GM12878 (cell line): Measurements from ENCODE around the gene CRTC3. TPM values are rescaled to one million over a fixed set of nuclear protein-coding genes. Genes with fewer than 3 reads are reported as not detected.

Source experiments
- ATAC-seq: fragments of 200-7000 bp; cut with Tn5 transposase; 3 replicates; pipeline ENCODE4 v1.9.1; 2020; ENCODE audit warnings: mild to moderate bottlenecking, moderate library complexity
- BruUV-seq: library from RNA; stranded (reverse); fragments of 400-500 nt; replicated peaks from 2 replicates; lab custom pipeline; 2021; lab: Mats Ljungman, UMichigan
- CTCF ChIA-PET: fragments of 300-600 bp; sonication (Branson Sonifier 250); formaldehyde crosslinking; extraction: SDS; loops from one replicate; lab custom pipeline; 2021; ENCODE audit warnings: inconsistent platforms; lab: Yijun Ruan, JAX
- POLR2A ChIA-PET: fragments of 350-600 bp; formaldehyde crosslinking; extraction: SDS; loops from one replicate; lab custom pipeline; 2021; ENCODE audit warnings: inconsistent platforms; lab: Charles Lee
- RAD21 ChIA-PET: fragments of 300-600 bp; sonication (Branson Sonifier 250); formaldehyde crosslinking; loops from one replicate; lab custom pipeline; 2023; ENCODE audit warnings: antibody characterized with exemption; ENCODE audit not compliant: unreplicated experiment; lab: Charles Lee
- SMC1A ChIA-PET: fragments of 300-600 bp; sonication (Branson Sonifier 250); formaldehyde crosslinking; loops from one replicate; lab custom pipeline; 2023; ENCODE audit not compliant: unreplicated experiment, uncharacterized antibody; lab: Charles Lee
- DNase-seq: peaks from one replicate; pipeline ENCODE4 v3.0.0-alpha.2; 2011; ENCODE audit warnings: low read depth, low spot score
- FAIRE-seq: peaks from 3 replicates; lab custom pipeline; 2011; peaks lifted over from hg19 to GRCh38; lab: Jason Lieb, UNC
- H2AFZ ChIP-seq: 2 replicates; pipeline ENCODE4 v1.6.0; 2011; ENCODE audit warnings: low read depth, low read length, control low read depth; ENCODE audit not compliant: control insufficient read depth
- H3K27ac ChIP-seq: 2 replicates; pipeline ENCODE4 v1.5.1; 2011; ENCODE audit warnings: control low read depth; ENCODE audit not compliant: control insufficient read depth, insufficient read depth
- H3K27me3 ChIP-seq, 2 experiments: replicated peaks in 1 of 2; 2 replicates each; pipeline versions ENCODE4 v1.6.0 to v1.6.1; 2011; ENCODE audit warnings: low read length in 1 of 2; ENCODE audit not compliant: control insufficient read depth in 2 of 2, insufficient read depth in 2 of 2
- H3K36me3 ChIP-seq, 2 experiments: 2 replicates each; pipeline ENCODE4 v1.5.1; 2011; ENCODE audit warnings: low read length in 1 of 2; ENCODE audit not compliant: control insufficient read depth in 2 of 2, insufficient read depth in 2 of 2
- H3K4me1 ChIP-seq: 2 replicates; pipeline ENCODE4 v1.6.1; 2011; ENCODE audit warnings: mild to moderate bottlenecking, low read length, moderate library complexity, mixed read lengths; ENCODE audit not compliant: control insufficient read depth, insufficient read depth
- H3K4me2 ChIP-seq: 2 replicates; pipeline ENCODE4 v1.6.0; 2011; ENCODE audit warnings: control low read depth; ENCODE audit not compliant: control insufficient read depth, insufficient read depth
- H3K4me3 ChIP-seq: fragments of 200-600 bp; sonication (generic); 2 replicates; pipeline ENCODE4 v1.5.1; 2016
- H3K79me2 ChIP-seq: 2 replicates; pipeline ENCODE4 v1.6.0; 2011; ENCODE audit warnings: low read length; ENCODE audit not compliant: control insufficient read depth, insufficient read depth
- H3K9ac ChIP-seq: 2 replicates; pipeline ENCODE4 v1.8.0; 2011; ENCODE audit warnings: low read length, control low read depth, mixed read lengths; ENCODE audit not compliant: control insufficient read depth, insufficient read depth
- H3K9me3 ChIP-seq: replicated peaks from 3 replicates; pipeline ENCODE4 v1.5.1; 2011; ENCODE audit warnings: mild to moderate bottlenecking, low read length; ENCODE audit not compliant: control insufficient read depth, insufficient read depth
- H4K20me1 ChIP-seq: 2 replicates; pipeline ENCODE4 v1.6.0; 2011; ENCODE audit not compliant: control insufficient read depth, insufficient read depth
- ATF3 ChIP-seq: IDR thresholded peaks from 2 replicates; pipeline ENCODE4 v1.6.1; 2011; ENCODE audit warnings: low read depth, mild to moderate bottlenecking, low read length, moderate library complexity, borderline replicate concordance; ENCODE audit errors: extremely low read depth
- CREM ChIP-seq: IDR thresholded peaks from 2 replicates; pipeline ENCODE4 v1.6.1; 2014; ENCODE audit warnings: antibody characterized with exemption, low read depth
- FOXM1 ChIP-seq: IDR thresholded peaks from 2 replicates; pipeline ENCODE4 v1.6.1; 2012; ENCODE audit warnings: low read depth, mild to moderate bottlenecking, inconsistent platforms, low read length, moderate library complexity
- IKZF1 ChIP-seq: fragments of 450-650 bp; conservative IDR thresholded peaks from 2 replicates; pipeline ENCODE4 v1.6.1; 2017; ENCODE audit warnings: antibody characterized with exemption, mild to moderate bottlenecking
- MTA2 ChIP-seq: fragments of 450-650 bp; IDR thresholded peaks from 2 replicates; pipeline ENCODE4 v1.6.1; 2016; ENCODE audit warnings: low read depth, mild to moderate bottlenecking, moderate library complexity
- NBN ChIP-seq: fragments of 450-650 bp; IDR thresholded peaks from 2 replicates; pipeline ENCODE4 v1.6.1; 2016
- NFIC ChIP-seq: IDR thresholded peaks from 2 replicates; pipeline ENCODE4 v1.6.1; 2012; ENCODE audit warnings: low read depth, mild to moderate bottlenecking, inconsistent platforms, low read length, moderate library complexity
- NFYB ChIP-seq: IDR thresholded peaks from 2 replicates; pipeline ENCODE4 v1.6.1; 2011; ENCODE audit warnings: low read depth, mild to moderate bottlenecking, low read length, improper control_type of control experiment, moderate library complexity; ENCODE audit not compliant: insufficient read depth
- NR2C1 ChIP-seq: fragments of 450-650 bp; IDR thresholded peaks from 2 replicates; pipeline ENCODE4 v1.6.1; 2017; ENCODE audit warnings: antibody characterized with exemption, mild to moderate bottlenecking, moderate library complexity
- RAD21 ChIP-seq: IDR thresholded peaks from 2 replicates; pipeline ENCODE4 v1.6.1; 2011; ENCODE audit warnings: mild to moderate bottlenecking, low read depth, low read length, moderate library complexity; ENCODE audit not compliant: insufficient read depth
- RB1 ChIP-seq: fragments of 450-650 bp; formaldehyde crosslinking; IDR thresholded peaks from 2 replicates; pipeline ENCODE4 v1.6.1; 2017; ENCODE audit warnings: mild to moderate bottlenecking, borderline replicate concordance
- YY1 ChIP-seq: IDR thresholded peaks from 2 replicates; pipeline ENCODE4 v1.6.1; 2011; ENCODE audit warnings: low read depth, mild to moderate bottlenecking, low read length
- ZSCAN29 ChIP-seq: fragments of 450-650 bp; IDR thresholded peaks from 2 replicates; pipeline ENCODE4 v1.6.1; 2017; ENCODE audit warnings: mild to moderate bottlenecking, moderate library complexity
- WGBS: methylation state at CpG from one replicate; pipeline ENCODE4 v1.1.6; 2016; ENCODE audit warnings: low lambda C conversion rate; ENCODE audit not compliant: insufficient replicate concordance, insufficient coverage; ENCODE audit errors: missing lambda C conversion rate; 5-methylcytosine and 5-hydroxymethylcytosine counted together
- in situ Hi-C: fragments of 300-500 bp; cut with MboI; formaldehyde crosslinking; loops from 9 replicates; pipeline ENCODE4 v1.14.3; 2018; ENCODE audit warnings: mixed read lengths
- intact Hi-C: fragments of 100-400 bp; cut with micrococcal nuclease; formaldehyde crosslinking; loops from one replicate; pipeline ENCODE4 v1.14.2; 2022; ENCODE audit not compliant: unreplicated experiment
- polyA plus RNA-seq, 11 experiments: library from polyadenylated mRNA; depleted of rRNA in 4 of 11; unstranded in 6 of 11; stranded (reverse) in 5 of 11; fragments of >200 nt; fragmentation: Nextera tagmentation in 4 of 11; fragmentation: Illumina TruSeq in 1 of 11; extraction: Ambion mirVana in 4 of 11; extraction: Trizol in 1 of 11; gene quantifications; 1 replicate in 1 of 11; 2 replicates in 10 of 11; pipeline versions ENCODE4 v1.2.1 to v1.2.3, GENCODE V29; 2011 to 2016; ENCODE audit warnings: inconsistent platforms in 2 of 11, missing spikeins in 2 of 11, low read depth in 1 of 11
- total RNA-seq, 4 experiments: library from RNA; depleted of rRNA in 3 of 4; stranded (reverse); fragments of >200 nt in 3 of 4; fragmentation: Illumina TruSeq in 1 of 4; extraction: Trizol in 1 of 4; gene quantifications; 2 replicates each; pipeline versions ENCODE4 v1.2.1 to v1.2.3, GENCODE V29; 2013 to 2021
- TF ChIP-seq, protein P1 (sequence below): IDR thresholded peaks from 2 replicates; pipeline ENCODE4 v1.6.1; 2012; ENCODE audit warnings: low read length, inconsistent platforms
- TF ChIP-seq, protein P2 (sequence below): fragments of 450-650 bp; formaldehyde crosslinking; IDR thresholded peaks from 2 replicates; pipeline ENCODE4 v1.4.0; 2022; ENCODE audit warnings: mild to moderate bottlenecking, moderate library complexity
- TF ChIP-seq, protein P3 (sequence below): IDR thresholded peaks from 2 replicates; pipeline ENCODE4 v1.6.1; 2011; ENCODE audit warnings: borderline replicate concordance, low read depth, mild to moderate bottlenecking, moderate library complexity, low read length; ENCODE audit not compliant: insufficient read depth, poor library complexity, severe bottlenecking

The CRTC3 gene
- total and polyA plus RNA-seq, 10 of the 15 experiments (the other 5 are each of a cell fraction or from before 2014, with no cell fraction given): 3.5 to 36.9 (median 18.9) TPM

- TF ChIP-seq YY1 (no peak), RB1 (no peak), ATF3 (no peak), FOXM1 (no peak)
- TF ChIP-seq, protein P1, sequence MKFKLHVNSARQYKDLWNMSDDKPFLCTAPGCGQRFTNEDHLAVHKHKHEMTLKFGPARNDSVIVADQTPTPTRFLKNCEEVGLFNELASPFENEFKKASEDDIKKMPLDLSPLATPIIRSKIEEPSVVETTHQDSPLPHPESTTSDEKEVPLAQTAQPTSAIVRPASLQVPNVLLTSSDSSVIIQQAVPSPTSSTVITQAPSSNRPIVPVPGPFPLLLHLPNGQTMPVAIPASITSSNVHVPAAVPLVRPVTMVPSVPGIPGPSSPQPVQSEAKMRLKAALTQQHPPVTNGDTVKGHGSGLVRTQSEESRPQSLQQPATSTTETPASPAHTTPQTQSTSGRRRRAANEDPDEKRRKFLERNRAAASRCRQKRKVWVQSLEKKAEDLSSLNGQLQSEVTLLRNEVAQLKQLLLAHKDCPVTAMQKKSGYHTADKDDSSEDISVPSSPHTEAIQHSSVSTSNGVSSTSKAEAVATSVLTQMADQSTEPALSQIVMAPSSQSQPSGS: no peak
These were observed 53.9 kb downstream of the CRTC3 start (continued) for GRCh38 chr15:90583471-90584252.

GRCh38 chr15:90584841-90585240 is 55.1 kb downstream of the CRTC3 start:
- 90% methylated on average over 6 of the region's 6 CpGs for WGBS
- CTCF ChIA-PET: interaction anchor here (0.8 to 1.8 kb wide), 3 partner anchors 12 to 265 kb away, joined by 3 to 5 read pairs (median 4); no protein-coding TSS in a partner anchor
- ATAC-seq: no peak
- POLR2A ChIA-PET: interaction anchor here (0.7 to 0.9 kb wide), 2 partner anchors 10 to 73 kb away, joined by 3 to 4 read pairs; no protein-coding TSS in a partner anchor
- Histone ChIP-seq H3K9me3 (no peaks in the 10 kb centered on the region), H3K27me3 (no peaks in the 10 kb centered on the region), H3K27ac (no peak overlapping the region), H3K4me3 (no peak overlapping the region), H4K20me1 (no peaks in the 10 kb centered on the region), H3K4me1 (peaks cover 5% of the 10 kb centered on the region; the same call in 1 of the 2 replicates), H3K36me3 (peaks cover 0 to 2% of the 10 kb centered on the region in 2 experiments; a peak in 1 of 4 replicates), H3K4me2 (no peak overlapping the region), H3K79me2 (peaks cover 2% of the 10 kb centered on the region), H2AFZ (no peak overlapping the region), H3K9ac (no peak overlapping the region)
- RAD21 ChIA-PET: no interaction called here
- BruUV-seq: no TSS peak
- no peak for FAIRE-seq
- SMC1A ChIA-PET: interaction anchor here (0.6 to 5.3 kb wide), 7 partner anchors 9 to 121 kb away, joined by 3 to 31 read pairs (median 3); no protein-coding TSS in a partner anchor
- no peak for DNase-seq
- in situ Hi-C loops (no loop called here), intact Hi-C loops (no loop called here)
- TF ChIP-seq IKZF1: no peak
- no peak for TF ChIP-seq NR2C1
- no peak for TF ChIP-seq NBN
- no peak for TF ChIP-seq CREM
- TF ChIP-seq ZSCAN29: no peak
- no peak for TF ChIP-seq RB1
- TF ChIP-seq RAD21: no peak
- TF ChIP-seq, protein P2, sequence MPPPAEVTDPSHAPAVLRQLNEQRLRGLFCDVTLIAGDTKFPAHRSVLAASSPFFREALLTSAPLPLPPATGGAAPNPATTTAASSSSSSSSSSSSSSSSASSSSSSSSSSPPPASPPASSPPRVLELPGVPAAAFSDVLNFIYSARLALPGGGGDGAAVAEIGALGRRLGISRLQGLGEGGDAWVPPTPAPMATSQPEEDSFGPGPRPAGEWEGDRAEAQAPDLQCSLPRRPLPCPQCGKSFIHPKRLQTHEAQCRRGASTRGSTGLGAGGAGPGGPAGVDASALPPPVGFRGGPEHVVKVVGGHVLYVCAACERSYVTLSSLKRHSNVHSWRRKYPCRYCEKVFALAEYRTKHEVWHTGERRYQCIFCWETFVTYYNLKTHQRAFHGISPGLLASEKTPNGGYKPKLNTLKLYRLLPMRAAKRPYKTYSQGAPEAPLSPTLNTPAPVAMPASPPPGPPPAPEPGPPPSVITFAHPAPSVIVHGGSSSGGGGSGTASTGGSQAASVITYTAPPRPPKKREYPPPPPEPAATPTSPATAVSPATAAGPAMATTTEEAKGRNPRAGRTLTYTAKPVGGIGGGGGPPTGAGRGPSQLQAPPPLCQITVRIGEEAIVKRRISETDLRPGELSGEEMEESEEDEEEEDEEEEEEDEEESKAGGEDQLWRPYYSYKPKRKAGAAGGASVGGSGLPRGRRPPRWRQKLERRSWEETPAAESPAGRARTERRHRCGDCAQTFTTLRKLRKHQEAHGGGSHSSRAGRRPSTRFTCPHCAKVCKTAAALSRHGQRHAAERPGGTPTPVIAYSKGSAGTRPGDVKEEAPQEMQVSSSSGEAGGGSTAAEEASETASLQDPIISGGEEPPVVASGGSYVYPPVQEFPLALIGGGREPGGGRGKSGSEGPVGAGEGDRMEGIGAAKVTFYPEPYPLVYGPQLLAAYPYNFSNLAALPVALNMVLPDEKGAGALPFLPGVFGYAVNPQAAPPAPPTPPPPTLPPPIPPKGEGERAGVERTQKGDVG (CRISPR knock-in tag): no peak
- no peak for TF ChIP-seq NFIC
- TF ChIP-seq NFYB: no peak
- TF ChIP-seq, protein P3, sequence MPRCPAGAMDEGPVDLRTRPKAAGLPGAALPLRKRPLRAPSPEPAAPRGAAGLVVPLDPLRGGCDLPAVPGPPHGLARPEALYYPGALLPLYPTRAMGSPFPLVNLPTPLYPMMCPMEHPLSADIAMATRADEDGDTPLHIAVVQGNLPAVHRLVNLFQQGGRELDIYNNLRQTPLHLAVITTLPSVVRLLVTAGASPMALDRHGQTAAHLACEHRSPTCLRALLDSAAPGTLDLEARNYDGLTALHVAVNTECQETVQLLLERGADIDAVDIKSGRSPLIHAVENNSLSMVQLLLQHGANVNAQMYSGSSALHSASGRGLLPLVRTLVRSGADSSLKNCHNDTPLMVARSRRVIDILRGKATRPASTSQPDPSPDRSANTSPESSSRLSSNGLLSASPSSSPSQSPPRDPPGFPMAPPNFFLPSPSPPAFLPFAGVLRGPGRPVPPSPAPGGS: no peak
- TF ChIP-seq MTA2: no peak
